ENCODE results near the gene ERCC4. TPM values are rescaled to one million over a fixed set of nuclear protein-coding genes. Genes with fewer than 3 reads are reported as not detected.

ERCC4 gene
- polyA plus RNA-seq, 3 donors: 1.8 to 11.8 (median 5.9) TPM

GRCh38 chr16:13875614-13876284 lies 44.2 kb upstream of the ERCC4 start:
- Mint-ChIP-seq H3K4me1 (no peaks in the 10 kb centered on the region), H3K9me3 (no peaks in the 10 kb centered on the region), H3K4me3 (no peak overlapping the region), H3K27ac (no peak overlapping the region), H3K36me3 (no peaks in the 10 kb centered on the region), H3K27me3 (ENCODE audit: low read depth in 3 of 3) (peaks cover 4 to 8% (median 6%) of the 10 kb centered on the region in 3 donors)
- Histone ChIP-seq H3K27me3 (ENCODE audit: control insufficient read depth in 2 of 2, insufficient read depth in 2 of 2, low read length in 2 of 2) (no peaks in the 10 kb centered on the region), H3K79me2 (ENCODE audit: insufficient read depth, low read length) (no peaks in the 10 kb centered on the region), H3K4me1 (ENCODE audit: control insufficient read depth in 1 of 2, insufficient read depth in 2 of 2, low read length in 2 of 2) (no peaks in the 10 kb centered on the region), H2AFZ (ENCODE audit: insufficient read depth, low read depth, low read length, poor library complexity, severe bottlenecking) (no peak overlapping the region), H4K20me1 (ENCODE audit: insufficient read depth, low read length) (no peaks in the 10 kb centered on the region), H3K27ac (ENCODE audit: low read depth in 1 of 2, low read length in 2 of 2) (no peak overlapping the region), H3K36me3 (replicated peaks in 1 of 2; ENCODE audit: control insufficient read depth in 1 of 2, insufficient read depth in 2 of 2, low read length in 2 of 2) (no peaks in the 10 kb centered on the region), H3K4me3 (replicated peaks in 1 of 3; ENCODE audit: low read depth in 2 of 3, low read length in 3 of 3) (no peak overlapping the region), H3K9ac (ENCODE audit: insufficient read depth, low read length, poor library complexity, severe bottlenecking) (no peak overlapping the region), H3K9me3 (replicated peaks in 1 of 2; ENCODE audit: control insufficient read depth in 1 of 2, insufficient read depth in 1 of 2, low read length in 2 of 2) (no peaks in the 10 kb centered on the region), H3K4me2 (replicated peaks; ENCODE audit: extremely low read depth, low read length, poor library complexity, severe bottlenecking) (no peak overlapping the region)
- WGBS (ENCODE audit: insufficient coverage): 100% methylated on average over 1 of the region's 5 CpGs
- intact Hi-C loops (cut with micrococcal nuclease): no loop called here
- no peak for TF ChIP-seq CTCF (IDR thresholded peaks at IDR 0.05)
- no peak for DNase-seq

- H3K27ac Mint-ChIP-seq: no peak overlapping the region
- intact Hi-C loops (cut with micrococcal nuclease): no loop called here
- no peak overlapping the region for H3K27ac ChIP-seq (ENCODE audit: low read depth in 1 of 2, low read length in 2 of 2)
These were observed 36.7 kb upstream of the ERCC4 start for GRCh38 chr16:13883276-13883675.

More at GRCh38 chr16:13883276-13883675, 36.7 kb upstream of the ERCC4 start:
- H3K4me2 ChIP-seq (replicated peaks; ENCODE audit: extremely low read depth, low read length, poor library complexity, severe bottlenecking): no peak overlapping the region
- no peaks in the 10 kb centered on the region for H3K27me3 ChIP-seq (ENCODE audit: control insufficient read depth in 2 of 2, insufficient read depth in 2 of 2, low read length in 2 of 2)
- peaks cover 0 to 10% (median under 1%) of the 10 kb centered on the region in 7 donors for H3K9me3 Mint-ChIP-seq
- no peaks in the 10 kb centered on the region for H4K20me1 ChIP-seq (ENCODE audit: insufficient read depth, low read length)
- no peaks in the 10 kb centered on the region for H3K36me3 Mint-ChIP-seq
- no peaks in the 10 kb centered on the region for H3K36me3 ChIP-seq (replicated peaks in 1 of 2; ENCODE audit: control insufficient read depth in 1 of 2, insufficient read depth in 2 of 2, low read length in 2 of 2)
- H3K79me2 ChIP-seq (ENCODE audit: insufficient read depth, low read length): no peaks in the 10 kb centered on the region
- H3K4me3 Mint-ChIP-seq: no peak overlapping the region
- no peak overlapping the region for H3K9ac ChIP-seq (ENCODE audit: insufficient read depth, low read length, poor library complexity, severe bottlenecking)
- peaks cover 0 to 3% (median 2%) of the 10 kb centered on the region in 3 donors for H3K27me3 Mint-ChIP-seq (ENCODE audit: low read depth in 3 of 3)
- no peaks in the 10 kb centered on the region for H3K4me1 ChIP-seq (ENCODE audit: control insufficient read depth in 1 of 2, insufficient read depth in 2 of 2, low read length in 2 of 2)
- 96% methylated on average over 7 of the region's 11 CpGs for WGBS (ENCODE audit: insufficient coverage)
- TF ChIP-seq CTCF (IDR thresholded peaks at IDR 0.05): no peak
- H2AFZ ChIP-seq (ENCODE audit: insufficient read depth, low read depth, low read length, poor library complexity, severe bottlenecking): no peak overlapping the region
- no peaks in the 10 kb centered on the region for H3K4me1 Mint-ChIP-seq
- no peak overlapping the region for H3K4me3 ChIP-seq (replicated peaks in 1 of 3; ENCODE audit: low read depth in 2 of 3, low read length in 3 of 3)
- DNase-seq: no peak
- H3K9me3 ChIP-seq (replicated peaks in 1 of 2; ENCODE audit: control insufficient read depth in 1 of 2, insufficient read depth in 1 of 2, low read length in 2 of 2): no peaks in the 10 kb centered on the region
